B cell (primary cell): ENCODE results near the gene EDDM3A.

Source experiments
- EZH2 ChIP-seq: IDR thresholded peaks from 2 replicates; pipeline ENCODE4 v1.6.1; 2012; ENCODE audit warnings: borderline replicate concordance, low read depth, mild to moderate bottlenecking, moderate library complexity, low read length; ENCODE audit not compliant: insufficient read depth, poor library complexity, severe bottlenecking
- TF ChIP-seq, protein P1 (sequence below): fragments of 200-600 bp; IDR thresholded peaks from one replicate; pipeline ENCODE4 v1.8.0; 2022; ENCODE audit warnings: antibody characterized with exemption, mild to moderate bottlenecking

DNA sequence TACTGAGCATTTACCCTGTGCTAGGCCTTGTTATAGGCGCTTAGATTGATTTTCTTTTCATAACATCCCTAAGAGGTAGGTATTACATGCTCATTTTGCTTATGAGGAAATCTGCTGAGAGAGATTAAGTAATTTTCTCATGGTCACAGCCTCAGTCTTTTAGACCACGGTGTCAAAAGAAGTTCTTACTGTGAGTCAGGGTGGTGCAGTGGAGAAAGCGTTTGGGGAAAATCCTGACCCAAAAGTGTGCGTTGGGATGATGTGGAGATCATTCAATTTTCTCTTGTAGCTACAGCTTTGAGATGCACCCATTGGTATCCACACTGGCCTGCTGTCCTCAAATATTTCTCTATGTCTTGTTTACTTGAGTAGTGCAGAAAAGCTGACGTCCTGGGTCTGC is 48.9 kb upstream of the EDDM3A start:
- TF ChIP-seq, protein P1, sequence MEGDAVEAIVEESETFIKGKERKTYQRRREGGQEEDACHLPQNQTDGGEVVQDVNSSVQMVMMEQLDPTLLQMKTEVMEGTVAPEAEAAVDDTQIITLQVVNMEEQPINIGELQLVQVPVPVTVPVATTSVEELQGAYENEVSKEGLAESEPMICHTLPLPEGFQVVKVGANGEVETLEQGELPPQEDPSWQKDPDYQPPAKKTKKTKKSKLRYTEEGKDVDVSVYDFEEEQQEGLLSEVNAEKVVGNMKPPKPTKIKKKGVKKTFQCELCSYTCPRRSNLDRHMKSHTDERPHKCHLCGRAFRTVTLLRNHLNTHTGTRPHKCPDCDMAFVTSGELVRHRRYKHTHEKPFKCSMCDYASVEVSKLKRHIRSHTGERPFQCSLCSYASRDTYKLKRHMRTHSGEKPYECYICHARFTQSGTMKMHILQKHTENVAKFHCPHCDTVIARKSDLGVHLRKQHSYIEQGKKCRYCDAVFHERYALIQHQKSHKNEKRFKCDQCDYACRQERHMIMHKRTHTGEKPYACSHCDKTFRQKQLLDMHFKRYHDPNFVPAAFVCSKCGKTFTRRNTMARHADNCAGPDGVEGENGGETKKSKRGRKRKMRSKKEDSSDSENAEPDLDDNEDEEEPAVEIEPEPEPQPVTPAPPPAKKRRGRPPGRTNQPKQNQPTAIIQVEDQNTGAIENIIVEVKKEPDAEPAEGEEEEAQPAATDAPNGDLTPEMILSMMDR = no peak
- no peak for TF ChIP-seq EZH2
